HUES64 (cell line): ENCODE results near the gene ATM.

Experiments
- H3K27ac ChIP-seq: 2 replicates; pipeline ENCODE4 v1.7.0; 2013; ENCODE audit warnings: low read depth, low read length, inconsistent platforms
- H3K27me3 ChIP-seq: 2 replicates; pipeline ENCODE4 v1.6.1; 2013; ENCODE audit warnings: mild to moderate bottlenecking, low read length; ENCODE audit not compliant: insufficient read depth
- H3K36me3 ChIP-seq: 2 replicates; pipeline ENCODE4 v1.6.1; 2013; ENCODE audit warnings: mild to moderate bottlenecking, low read length; ENCODE audit not compliant: insufficient read depth
- H3K4me1 ChIP-seq: 2 replicates; pipeline ENCODE4 v1.6.1; 2013; ENCODE audit warnings: mild to moderate bottlenecking, low read length, moderate library complexity; ENCODE audit not compliant: insufficient read depth
- H3K4me3 ChIP-seq: 2 replicates; pipeline ENCODE4 v1.5.1; 2013; ENCODE audit warnings: mild to moderate bottlenecking, low read length, moderate library complexity
- H3K9ac ChIP-seq: 2 replicates; pipeline ENCODE4 v1.6.1; 2013; ENCODE audit warnings: mild to moderate bottlenecking, low read depth, low read length
- H3K9me3 ChIP-seq: 2 replicates; pipeline ENCODE4 v1.6.1; 2013; ENCODE audit warnings: low read depth, low read length; ENCODE audit not compliant: insufficient read depth
- WGBS: fragments of 150-250, 120-280 bp; methylation state at CpG from one replicate; pipeline ENCODE4 v1.1.7; 2013; ENCODE audit warnings: missing lambda C conversion rate; 5-methylcytosine and 5-hydroxymethylcytosine counted together

Gene ATM

GRCh38 chr11:108221911-108222573 is 825 bp upstream of the ATM start:
- Histone ChIP-seq H3K4me1 (peaks cover 42% of the 10 kb centered on the region), H3K4me3 (peak overlapping the region; percentile 90), H3K9ac (peak overlapping the region; percentile 96), H3K36me3 (peaks cover 11% of the 10 kb centered on the region), H3K27me3 (no peaks in the 10 kb centered on the region), H3K9me3 (no peaks in the 10 kb centered on the region), H3K27ac (peak overlapping the region; percentile 93)
- under 1% methylated on average over 25 of the region's 29 CpGs for WGBS

- H3K27me3 ChIP-seq = no peaks in the 10 kb centered on the region
- 12% methylated on average over 20 of the region's 20 CpGs for WGBS
- H3K9me3 ChIP-seq = no peaks in the 10 kb centered on the region
- H3K36me3 ChIP-seq = peaks cover 19% of the 10 kb centered on the region
- peaks cover 42% of the 10 kb centered on the region for H3K4me1 ChIP-seq
- peak overlapping the region; percentile 93 for H3K27ac ChIP-seq
- peak overlapping the region; percentile 90 for H3K4me3 ChIP-seq
- H3K9ac ChIP-seq = peak overlapping the region; percentile 81
These were observed 682 bp downstream of the ATM start for GRCh38 chr11:108223348-108224149.

GRCh38 chr11:108224366-108224765 is 1.5 kb downstream of the ATM start:
- Histone ChIP-seq H3K27me3 (no peaks in the 10 kb centered on the region), H3K4me3 (peak overlapping the region; percentile 90), H3K36me3 (peaks cover 26% of the 10 kb centered on the region), H3K4me1 (peaks cover 34% of the 10 kb centered on the region), H3K27ac (no peak overlapping the region), H3K9ac (no peak overlapping the region), H3K9me3 (no peaks in the 10 kb centered on the region)
- 85% methylated on average over 4 of the region's 4 CpGs for WGBS

- H3K27me3 ChIP-seq = no peaks in the 10 kb centered on the region
- H3K9me3 ChIP-seq = no peaks in the 10 kb centered on the region
- no peak overlapping the region for H3K9ac ChIP-seq
- WGBS = 91% methylated on average over 14 of the region's 14 CpGs
- peak overlapping the region; percentile 90 for H3K4me3 ChIP-seq
- H3K36me3 ChIP-seq = peaks cover 34% of the 10 kb centered on the region
- no peak overlapping the region for H3K27ac ChIP-seq
- H3K4me1 ChIP-seq = peaks cover 26% of the 10 kb centered on the region
These were observed 2.3 kb downstream of the ATM start for GRCh38 chr11:108224911-108225786.

GRCh38 chr11:108226036-108226435 is 3.2 kb downstream of the ATM start:
- Histone ChIP-seq H3K4me1 (peaks cover 18% of the 10 kb centered on the region), H3K36me3 (peaks cover 42% of the 10 kb centered on the region), H3K9me3 (no peaks in the 10 kb centered on the region), H3K27ac (no peak overlapping the region), H3K9ac (no peak overlapping the region), H3K4me3 (no peak overlapping the region), H3K27me3 (no peaks in the 10 kb centered on the region)
- WGBS = 93% methylated on average over 1 of the region's 2 CpGs

GRCh38 chr11:108228251-108228650 is 5.4 kb downstream of the ATM start:
- H3K4me1 ChIP-seq = peaks cover 13% of the 10 kb centered on the region; the same call in 1 of the 2 replicates
- H3K9me3 ChIP-seq = no peaks in the 10 kb centered on the region
- WGBS = 100% methylated on average over 2 of the region's 2 CpGs
- peaks cover 61% of the 10 kb centered on the region for H3K36me3 ChIP-seq
- H3K9ac ChIP-seq = no peak overlapping the region
- no peak overlapping the region for H3K27ac ChIP-seq
- no peak overlapping the region for H3K4me3 ChIP-seq
- no peaks in the 10 kb centered on the region for H3K27me3 ChIP-seq

- no peak overlapping the region for H3K4me3 ChIP-seq
- WGBS = 94% methylated on average over 2 of the region's 2 CpGs
- no peaks in the 10 kb centered on the region for H3K9me3 ChIP-seq
- no peaks in the 10 kb centered on the region for H3K4me1 ChIP-seq
- H3K27me3 ChIP-seq = no peaks in the 10 kb centered on the region
- H3K9ac ChIP-seq = no peak overlapping the region
- peaks cover 91% of the 10 kb centered on the region for H3K36me3 ChIP-seq
- no peak overlapping the region for H3K27ac ChIP-seq
These were observed 10.5 kb downstream of the ATM start for GRCh38 chr11:108233277-108233945.

GRCh38 chr11:108235192-108235591 is 12.3 kb downstream of the ATM start:
- no peaks in the 10 kb centered on the region for H3K4me1 ChIP-seq

GRCh38 chr11:108235633-108236032 is 12.8 kb downstream of the ATM start:
- no CpG with 5 or more reads among the region's 2 CpGs for WGBS
- Histone ChIP-seq H3K9me3 (no peaks in the 10 kb centered on the region), H3K27me3 (no peaks in the 10 kb centered on the region), H3K36me3 (peaks cover 90% of the 10 kb centered on the region), H3K9ac (no peak overlapping the region), H3K4me1 (no peaks in the 10 kb centered on the region), H3K27ac (no peak overlapping the region), H3K4me3 (no peak overlapping the region)

More at GRCh38 chr11:108235192-108235591, 12.3 kb downstream of the ATM start:
- no peaks in the 10 kb centered on the region for H3K27me3 ChIP-seq
- H3K36me3 ChIP-seq = peaks cover 90% of the 10 kb centered on the region
- H3K27ac ChIP-seq = no peak overlapping the region
- H3K9ac ChIP-seq = no peak overlapping the region
- 83% methylated on average over 1 of the region's 1 CpG for WGBS
- H3K4me3 ChIP-seq = no peak overlapping the region
- H3K9me3 ChIP-seq = no peaks in the 10 kb centered on the region

GRCh38 chr11:108237058-108237481 is 14.2 kb downstream of the ATM start:
- Histone ChIP-seq H3K9me3 (no peaks in the 10 kb centered on the region), H3K27me3 (no peaks in the 10 kb centered on the region), H3K36me3 (peaks cover 91% of the 10 kb centered on the region), H3K4me1 (no peaks in the 10 kb centered on the region), H3K27ac (no peak overlapping the region), H3K9ac (no peak overlapping the region), H3K4me3 (no peak overlapping the region)
- 96% methylated on average over 1 of the region's 1 CpG for WGBS
